Smooth muscle cell of the brain vasculature (primary cell): ENCODE results near the gene KCNIP4.

Experiments
- DNase-seq: peaks from one replicate; pipeline ENCODE4 v3.0.0-alpha.2; 2012; ENCODE audit warnings: low read depth, low spot score

KCNIP4 gene

DNA sequence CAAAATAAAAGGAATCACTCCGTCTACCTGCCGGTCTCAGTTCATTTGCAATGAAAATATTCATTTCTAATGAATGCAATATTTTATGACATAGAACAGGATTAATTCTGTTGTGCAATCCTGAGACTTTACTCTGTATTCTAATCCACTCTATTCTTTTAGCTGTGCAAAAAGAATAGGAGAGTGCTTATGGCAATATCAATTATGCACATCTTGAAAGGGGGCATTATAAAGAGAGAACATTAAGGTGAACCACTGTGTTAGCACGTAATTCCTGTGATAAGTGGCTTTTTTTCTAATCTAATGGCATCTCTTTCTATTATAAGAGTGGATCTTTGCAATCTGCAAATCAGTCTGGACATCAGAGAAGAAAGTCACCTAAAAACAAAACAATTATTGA lies 99.5 kb downstream of the KCNIP4 start:
- no peak for DNase-seq

GRCh38 chr4:21848021-21848420 lies 100.6 kb downstream of the KCNIP4 start:
- no peak for DNase-seq

DNA sequence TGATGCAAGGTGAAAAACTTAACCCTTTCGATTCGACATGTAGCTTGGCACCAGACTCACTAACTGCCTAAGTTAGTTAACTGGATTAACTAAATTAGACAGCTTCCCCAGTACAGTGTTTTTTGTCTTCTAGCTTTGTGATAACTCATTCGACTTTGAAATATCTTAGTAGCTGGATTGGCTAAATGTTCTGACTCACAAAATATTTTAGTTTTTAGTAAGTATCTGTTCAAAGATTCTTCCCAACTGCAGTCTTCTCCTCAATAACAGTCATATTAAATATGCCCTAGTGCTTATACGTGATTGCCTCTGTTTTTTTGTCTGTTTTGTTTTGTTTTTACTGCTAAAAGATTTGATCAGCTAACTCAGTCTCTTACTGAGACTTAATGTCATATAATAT lies 102.9 kb downstream of the KCNIP4 start:
- no peak for DNase-seq

DNA sequence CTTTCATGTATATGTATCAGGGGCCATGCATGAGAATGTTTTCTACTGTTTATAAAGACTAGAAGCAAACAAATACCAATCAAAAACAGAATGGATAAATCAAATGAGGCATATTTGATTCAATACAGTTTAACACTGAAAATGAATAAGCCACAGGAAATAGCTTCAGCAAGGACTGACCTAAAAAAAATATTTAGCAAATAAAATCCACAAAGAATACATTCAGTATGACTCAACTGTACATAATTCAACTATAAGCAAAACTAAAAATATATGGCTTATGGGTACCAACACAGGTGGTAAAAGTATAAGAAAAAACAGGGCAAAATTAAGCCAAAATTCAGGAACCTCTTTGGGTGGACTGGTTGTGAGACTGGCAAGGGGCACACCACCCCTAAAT lies 112.9 kb downstream of the KCNIP4 start:
- DNase-seq = no peak

- DNase-seq = no peak
Observed at GRCh38 chr4:21830272-21830671, 118.3 kb downstream of the KCNIP4 start.

DNA sequence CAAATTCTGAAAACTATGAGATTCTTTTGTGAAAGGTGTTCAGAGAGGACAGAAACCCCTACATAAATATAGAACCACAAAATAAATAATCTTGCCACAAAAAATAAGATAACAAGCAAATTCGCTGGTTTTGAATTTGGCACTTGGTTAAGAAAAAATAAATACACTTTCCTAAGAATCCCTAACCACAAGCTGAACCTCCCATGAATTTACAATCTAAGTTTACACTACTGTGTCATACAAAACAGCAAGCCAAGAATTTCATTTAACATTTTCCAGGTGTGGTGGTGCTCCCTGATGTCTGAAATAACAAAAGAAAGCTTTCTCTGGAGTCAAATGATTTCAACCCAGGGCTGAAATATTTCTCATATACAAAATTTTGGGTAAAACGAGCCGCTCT lies 121.0 kb downstream of the KCNIP4 start:
- DNase-seq = peak; percentile 21

- no peak for DNase-seq
Observed at GRCh38 chr4:21826071-21826470, 122.5 kb downstream of the KCNIP4 start.

GRCh38 chr4:21819086-21819485 lies 129.5 kb downstream of the KCNIP4 start:
- DNase-seq = no peak

- no peak for DNase-seq
Observed at GRCh38 chr4:21815651-21816377, 132.8 kb downstream of the KCNIP4 start.

- DNase-seq = no peak
Observed at GRCh38 chr4:21811565-21811964, 137.0 kb downstream of the KCNIP4 start.

GRCh38 chr4:21806991-21807390 lies 141.6 kb downstream of the KCNIP4 start:
- DNase-seq = no peak

DNA sequence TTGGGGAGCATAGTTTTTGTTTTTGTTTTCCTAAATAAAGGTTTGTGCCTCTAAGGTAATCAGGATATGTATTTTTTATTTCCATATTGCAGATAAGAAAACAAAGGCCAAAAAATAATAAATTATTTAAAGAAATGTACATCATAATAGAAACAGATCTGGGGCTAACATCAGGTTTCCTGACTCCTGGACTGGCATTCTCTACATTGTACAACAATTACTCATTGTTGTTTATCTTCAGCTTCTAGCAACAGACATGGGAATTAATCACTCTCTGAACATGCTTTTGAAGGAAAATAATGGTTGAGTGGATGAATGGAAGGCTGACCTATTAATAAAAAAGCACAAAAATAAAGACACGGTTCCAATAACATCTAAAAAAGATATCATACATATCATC lies 146.2 kb downstream of the KCNIP4 start:
- DNase-seq = no peak

GRCh38 chr4:21801661-21802385 lies 146.7 kb downstream of the KCNIP4 start:
- DNase-seq = no peak

GRCh38 chr4:21795091-21795490 lies 153.5 kb downstream of the KCNIP4 start:
- DNase-seq = no peak

- DNase-seq = no peak
Observed at GRCh38 chr4:21792736-21793135, 155.8 kb downstream of the KCNIP4 start.

DNA sequence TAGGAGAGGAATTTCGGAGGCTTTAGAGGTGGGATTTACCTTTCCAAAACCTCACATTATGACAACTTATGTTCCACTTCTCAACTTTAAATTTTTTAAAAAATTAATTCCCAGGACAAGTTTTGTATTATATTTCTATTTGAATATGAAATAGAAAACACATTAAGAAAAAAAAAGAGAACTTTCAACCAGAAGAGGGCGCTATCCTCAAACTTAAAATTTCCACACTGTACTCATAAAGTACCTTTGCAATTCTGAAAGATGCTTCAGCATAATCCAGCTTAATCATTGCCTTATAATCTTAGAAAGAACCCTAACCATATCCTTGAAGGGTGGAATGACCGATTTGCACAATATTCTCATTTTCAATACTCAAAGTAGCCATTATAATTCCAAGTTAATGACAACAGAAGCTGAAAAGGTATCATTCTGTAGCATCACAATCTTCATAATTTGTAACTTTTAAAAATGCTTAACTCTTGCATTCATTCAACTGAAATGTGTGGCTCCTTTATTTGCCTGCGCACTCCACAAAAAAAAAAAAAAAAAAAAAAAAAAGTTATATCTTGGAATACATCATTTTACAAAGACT lies 158.0 kb downstream of the KCNIP4 start:
- no peak for DNase-seq

- DNase-seq = no peak
Observed at GRCh38 chr4:21780148-21780547, 168.4 kb downstream of the KCNIP4 start.

GRCh38 chr4:21778702-21779101 lies 169.9 kb downstream of the KCNIP4 start:
- DNase-seq = no peak

DNA sequence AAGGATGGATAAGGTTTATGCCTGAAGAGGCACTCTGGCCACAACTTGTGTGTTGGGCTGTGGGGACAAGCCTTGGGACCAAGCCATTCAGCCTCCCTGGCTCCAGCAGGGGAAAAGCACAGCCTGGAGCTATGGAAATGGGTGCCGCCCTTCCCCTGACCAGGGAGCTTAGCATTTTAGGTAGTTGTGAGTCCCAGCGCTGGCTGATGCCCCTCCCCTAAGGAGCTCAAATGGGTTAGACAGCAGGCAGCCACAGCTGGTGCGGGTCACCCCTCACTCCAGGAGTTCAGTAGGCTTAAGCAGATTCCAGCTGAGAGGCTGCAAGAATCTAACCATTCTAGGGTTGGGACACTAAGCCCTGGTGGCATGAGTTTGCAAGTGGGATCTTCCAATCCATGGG lies 172.9 kb downstream of the KCNIP4 start:
- no peak for DNase-seq

DNA sequence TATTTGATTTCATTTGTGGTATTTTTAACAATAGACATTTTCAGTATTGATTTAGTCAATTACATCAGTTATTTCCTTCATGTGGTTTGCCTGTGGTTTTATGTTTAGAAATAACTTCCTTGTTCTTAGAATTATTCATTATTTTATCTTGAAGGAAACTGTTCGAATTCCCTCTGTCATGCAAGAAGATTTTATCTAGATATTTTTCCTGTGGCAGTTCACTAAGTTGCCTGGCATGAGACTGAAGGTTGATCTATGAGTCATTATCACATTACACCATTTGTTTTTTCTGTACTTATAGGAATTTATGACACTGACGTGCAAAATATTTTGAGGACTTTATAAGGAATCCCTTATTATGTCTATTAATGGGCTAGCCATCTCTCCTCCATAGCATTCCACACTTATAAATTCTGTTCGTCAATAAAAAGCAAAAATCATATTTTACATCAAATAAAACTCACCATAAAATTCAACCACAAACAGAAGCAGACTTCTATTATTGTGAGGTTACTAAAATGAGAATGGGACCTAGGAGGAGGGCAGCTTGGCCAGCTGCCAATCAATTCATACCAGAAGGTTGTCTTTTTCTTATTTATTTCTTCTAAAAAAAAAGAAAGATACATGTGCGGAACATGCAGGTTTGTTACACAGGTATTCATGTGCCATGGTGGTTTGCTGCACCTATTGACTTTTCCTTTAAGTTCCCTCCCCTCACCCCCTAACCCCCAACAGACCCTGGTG lies 179.0 kb downstream of the KCNIP4 start:
- DNase-seq = no peak

GRCh38 chr4:21768349-21769310 lies 179.9 kb downstream of the KCNIP4 start:
- peak; percentile 37 for DNase-seq
